Muscle of back (tissue), 11 donors: ENCODE results near the gene CCDC6. TPM values are rescaled to one million over a fixed set of nuclear protein-coding genes. Genes with fewer than 3 reads are reported as not detected.

Source experiments
- DNase-seq, 3 donors: peaks; one replicate each; pipeline versions ENCODE4 v3.0.0 to v3.0.0-alpha.2; 2013
- polyA plus RNA-seq, 10 donors: library from polyadenylated mRNA; unstranded; fragments of 120-200 nt; gene quantifications; one replicate each; pipeline ENCODE4 v1.2.1, GENCODE V29; 2013; ENCODE audit not compliant: insufficient read length in 10 of 10

CCDC6 gene
- polyA plus RNA-seq, 10 donors, result 17.6 to 23.9 (median 21.2) TPM

DNA sequence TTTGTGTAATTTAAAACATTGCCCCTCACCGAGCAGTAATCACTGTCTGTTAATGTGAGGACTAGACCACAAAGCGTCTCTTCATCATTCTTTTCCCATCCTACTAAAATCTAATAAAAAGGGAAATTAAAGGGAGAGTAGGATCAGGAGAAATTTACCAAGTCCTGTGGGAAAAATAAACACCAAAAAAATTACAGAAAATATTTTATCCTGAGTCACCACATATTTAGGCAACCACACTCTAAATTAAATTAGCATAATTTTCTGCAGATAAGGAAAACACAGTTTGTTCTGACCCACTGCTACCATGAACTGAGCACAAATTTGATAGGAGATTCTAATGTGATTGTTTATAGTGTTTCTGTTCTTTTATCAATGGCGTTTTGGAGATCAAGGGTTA, 49.3 kb downstream of the CCDC6 start:
- no peak for DNase-seq

DNA sequence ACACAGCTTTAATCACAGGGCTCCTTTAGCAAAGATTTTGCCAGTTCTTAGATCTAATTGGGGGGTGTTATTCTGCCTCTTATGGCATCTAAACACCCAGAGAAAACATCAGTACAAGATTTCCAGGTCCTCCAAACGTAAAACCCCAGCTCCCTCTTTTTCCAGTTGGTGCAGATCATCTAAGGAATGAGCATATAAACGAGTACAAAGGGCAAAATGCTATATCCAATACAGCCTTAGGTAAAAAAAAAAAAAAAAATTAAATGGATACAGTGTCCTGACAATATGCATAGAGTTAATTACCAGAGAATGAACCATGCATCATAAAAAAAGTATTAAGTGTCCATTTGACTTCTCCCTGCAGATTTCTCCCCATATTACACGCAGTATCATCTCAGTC, 50.3 kb downstream of the CCDC6 start:
- no peak for DNase-seq

DNA sequence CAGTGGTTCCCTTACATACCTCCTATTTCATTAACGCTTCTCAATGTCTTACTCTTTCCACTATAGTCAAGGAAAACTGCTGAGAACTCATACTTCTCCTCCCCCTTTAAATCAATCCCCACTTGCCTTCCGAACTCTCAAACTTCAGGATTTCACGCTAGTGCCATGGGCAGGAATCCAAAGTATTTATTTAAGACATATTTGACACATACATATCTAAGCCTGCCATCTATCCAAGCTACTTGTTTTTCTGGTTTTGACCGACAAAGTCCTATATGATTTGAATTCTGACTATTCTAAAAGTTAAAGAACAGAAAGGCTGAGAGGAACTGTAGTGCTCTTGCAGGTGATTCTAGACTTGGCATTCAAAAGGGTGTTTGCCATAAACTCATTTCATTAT, 51.8 kb downstream of the CCDC6 start:
- DNase-seq, result no peak

DNA sequence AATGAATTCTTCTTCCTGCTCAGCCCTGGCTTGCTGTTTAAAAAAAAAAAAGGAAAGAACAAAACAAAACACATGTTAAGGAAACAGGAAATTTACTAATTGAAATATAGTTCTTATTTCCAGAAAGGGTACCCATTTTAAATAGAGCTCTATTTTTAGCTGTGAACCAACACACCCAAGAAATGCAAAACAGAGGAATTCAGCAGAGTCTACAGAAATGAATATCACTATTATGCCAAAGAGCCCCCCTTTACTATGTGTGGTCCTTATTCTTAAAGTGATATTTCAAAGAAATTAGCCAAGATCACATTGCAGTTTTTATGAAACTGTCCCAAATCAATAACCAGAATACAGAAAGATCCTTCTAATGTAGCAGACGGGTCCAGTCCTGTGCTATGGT, 53.7 kb downstream of the CCDC6 start:
- no peak for DNase-seq

DNA sequence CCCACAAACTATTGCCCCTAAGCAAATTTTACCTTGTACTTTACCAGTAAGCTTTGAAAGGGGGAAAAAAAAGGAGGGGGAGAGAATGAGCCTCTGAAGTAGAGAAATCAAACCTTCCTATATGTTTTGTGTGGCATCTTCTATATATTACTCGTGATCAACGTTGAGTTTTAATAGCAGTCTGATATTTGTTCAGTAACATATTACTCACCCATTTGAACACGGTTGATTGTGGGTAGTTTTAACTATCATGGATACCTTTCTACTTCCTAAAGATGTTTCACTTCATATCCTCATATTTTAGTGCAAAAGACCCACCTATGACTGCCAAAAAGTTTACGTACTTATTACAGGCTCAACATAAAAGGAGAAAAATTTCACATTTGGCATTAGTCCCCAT, 54.5 kb downstream of the CCDC6 start:
- no peak for DNase-seq

DNA sequence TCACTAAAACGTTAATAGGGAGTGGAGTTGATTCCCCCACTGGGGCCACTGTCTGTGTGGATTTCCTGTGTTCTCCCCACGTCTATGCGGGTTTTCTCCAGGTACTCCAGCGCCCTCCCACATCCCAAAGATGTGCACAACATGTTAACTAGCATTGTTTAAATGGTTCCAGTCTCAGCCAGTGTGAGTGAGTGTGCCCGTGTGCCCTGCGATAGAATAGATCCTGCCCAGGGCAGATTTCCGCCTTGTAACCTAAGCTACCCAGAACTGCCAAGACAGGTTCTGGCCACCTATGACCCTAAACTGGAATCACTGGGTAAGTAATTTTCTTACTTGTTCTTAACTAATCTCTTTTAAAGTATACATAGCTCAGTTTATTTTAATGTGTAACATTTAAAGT, 58.5 kb downstream of the CCDC6 start:
- DNase-seq, result no peak

DNA sequence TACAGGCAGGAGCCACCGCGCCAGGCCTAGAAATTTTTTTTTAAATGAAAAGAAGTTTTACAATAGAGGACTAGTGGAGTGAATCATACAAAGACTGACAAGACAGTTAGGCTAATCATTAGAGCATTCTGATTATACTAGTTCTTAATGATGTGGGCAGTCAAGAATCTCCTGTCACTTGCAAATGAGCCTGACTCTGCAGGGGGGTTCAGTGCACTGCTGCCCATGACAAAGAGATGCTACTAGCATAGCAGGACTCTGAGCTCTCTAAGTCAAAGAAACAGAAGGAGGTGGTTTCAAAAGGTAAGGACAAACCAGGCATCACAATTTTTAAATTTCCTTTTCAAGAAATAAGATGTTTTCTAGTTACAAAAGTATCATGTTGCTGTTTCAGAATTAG, 59.0 kb downstream of the CCDC6 start:
- no peak for DNase-seq

DNA sequence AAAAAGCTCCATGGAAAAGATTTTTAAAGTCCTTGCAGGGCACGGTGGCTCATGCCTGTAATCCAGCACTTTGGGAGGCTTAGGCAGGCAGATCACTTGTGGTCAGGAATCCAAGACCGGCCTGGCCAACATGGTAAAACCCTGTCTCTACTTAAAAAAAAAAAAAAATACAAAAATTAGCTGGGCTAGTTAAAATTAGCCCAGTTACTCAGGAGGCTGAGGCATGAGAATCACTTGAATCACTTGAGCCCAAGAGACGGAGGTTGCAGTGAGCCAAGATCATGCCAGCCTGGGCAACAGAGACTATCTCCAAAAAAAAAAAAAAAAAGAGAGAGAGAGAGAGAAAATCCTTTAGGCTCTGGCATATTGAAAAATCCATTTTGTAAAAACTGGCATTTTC, 61.9 kb downstream of the CCDC6 start:
- no peak for DNase-seq

DNA sequence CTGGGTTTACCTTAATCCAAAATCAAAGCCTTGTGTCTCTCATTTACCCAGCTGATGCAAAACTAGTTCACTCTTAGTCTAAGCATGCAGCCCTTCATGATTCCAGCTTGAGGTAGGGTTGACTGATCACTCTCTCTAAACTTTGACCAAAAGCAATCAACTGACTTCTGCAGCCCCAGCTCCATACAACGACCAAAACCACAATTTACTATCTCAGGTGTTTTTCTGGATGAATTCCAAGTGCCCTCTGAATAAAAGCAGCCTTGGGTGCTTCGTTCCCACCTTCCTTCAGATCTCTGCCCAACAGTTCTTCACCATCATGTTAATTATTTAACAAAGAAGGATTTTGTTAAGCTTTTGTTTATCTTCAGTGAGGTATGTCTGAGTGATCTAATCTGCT, 62.6 kb downstream of the CCDC6 start:
- no peak for DNase-seq

DNA sequence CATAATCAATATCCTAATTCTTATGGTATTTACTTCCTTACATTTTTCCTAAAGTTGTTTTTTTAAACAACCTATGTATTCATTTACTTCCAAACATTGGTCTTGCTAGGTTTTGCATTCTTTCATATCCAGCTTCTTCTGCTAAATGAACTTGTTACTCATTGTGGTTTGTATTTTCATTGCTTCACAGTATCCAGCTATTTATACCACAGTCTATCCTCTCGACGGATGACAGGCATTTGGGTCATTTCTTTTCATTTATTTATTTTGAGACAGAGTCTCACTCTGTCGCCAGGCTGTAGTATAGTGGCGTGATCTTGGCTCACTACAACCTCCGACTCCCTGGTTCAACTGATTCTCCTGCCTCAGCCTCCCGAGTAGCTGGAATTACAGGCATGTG, 66.8 kb downstream of the CCDC6 start:
- DNase-seq, result peak in 1 of 3 donors; percentile 25

DNA sequence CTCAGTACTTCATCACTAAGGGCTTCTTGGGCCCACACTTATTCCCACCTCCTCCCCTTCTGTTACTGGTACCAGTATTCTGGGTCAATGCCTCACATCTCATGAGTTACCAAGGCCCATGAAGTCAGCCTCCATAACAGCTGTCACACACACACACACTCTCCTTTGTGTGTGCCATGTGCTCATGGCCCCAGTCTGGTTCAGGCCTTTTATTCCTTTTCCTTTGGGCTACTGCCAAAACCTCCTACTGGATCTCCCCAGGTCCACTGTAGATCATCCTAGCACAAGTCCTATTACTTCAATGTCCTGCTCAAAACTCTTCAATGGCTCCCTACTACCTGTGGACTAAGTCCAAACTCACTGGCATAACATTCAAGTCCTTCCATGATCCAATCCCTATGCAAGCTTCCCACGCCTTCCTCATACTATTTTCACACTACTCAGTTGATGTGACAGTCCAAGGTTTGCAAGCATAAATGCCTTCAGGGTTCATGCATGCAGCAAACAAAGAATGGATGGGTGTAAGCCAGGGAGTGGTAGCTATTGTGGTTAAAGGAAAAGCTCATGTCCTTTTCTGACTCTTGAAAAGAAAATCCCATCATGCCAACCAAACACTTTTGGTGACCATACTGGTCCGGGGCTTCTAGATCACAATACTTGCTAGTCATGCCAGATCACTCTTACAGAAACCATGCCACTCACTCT, 68.1 kb downstream of the CCDC6 start:
- no peak for DNase-seq

DNA sequence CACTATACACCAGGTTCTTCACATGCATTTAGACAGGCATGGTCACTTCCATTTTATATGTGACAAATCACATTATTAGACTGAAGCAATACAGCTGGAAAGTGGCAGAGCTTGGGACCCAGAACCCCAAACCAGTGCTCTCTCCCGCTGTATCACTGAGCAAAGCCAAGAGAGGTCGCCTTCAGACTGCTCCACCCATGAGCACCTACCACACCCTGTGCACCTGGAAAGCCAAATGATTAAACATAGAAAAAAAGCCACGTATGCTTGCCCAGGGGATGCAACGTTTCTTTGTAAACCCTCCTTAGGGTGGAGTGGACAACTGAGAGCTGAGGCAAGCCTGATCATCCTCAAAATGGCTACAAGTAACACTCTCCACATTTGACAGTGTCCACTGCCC, 72.5 kb downstream of the CCDC6 start:
- DNase-seq, result no peak

DNA sequence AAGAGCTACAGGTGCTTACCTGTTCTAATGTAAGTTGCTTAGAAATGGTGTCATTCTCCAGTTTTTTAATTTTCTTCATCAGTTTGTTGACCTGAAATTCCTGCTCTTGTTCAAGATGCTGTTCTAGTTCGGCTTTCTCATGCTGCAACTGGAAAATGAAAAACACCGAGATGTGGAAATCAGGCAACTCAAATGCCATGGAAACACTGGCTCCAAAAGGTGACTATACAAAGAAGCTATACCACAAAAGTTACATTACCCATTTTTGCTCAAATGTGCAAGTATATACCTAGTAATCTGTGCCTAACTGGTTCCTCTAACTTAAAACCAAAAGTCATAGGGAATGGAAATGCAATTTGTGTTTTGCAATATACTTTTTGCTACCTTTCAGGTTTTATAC, 73.8 kb downstream of the CCDC6 start:
- no peak for DNase-seq

DNA sequence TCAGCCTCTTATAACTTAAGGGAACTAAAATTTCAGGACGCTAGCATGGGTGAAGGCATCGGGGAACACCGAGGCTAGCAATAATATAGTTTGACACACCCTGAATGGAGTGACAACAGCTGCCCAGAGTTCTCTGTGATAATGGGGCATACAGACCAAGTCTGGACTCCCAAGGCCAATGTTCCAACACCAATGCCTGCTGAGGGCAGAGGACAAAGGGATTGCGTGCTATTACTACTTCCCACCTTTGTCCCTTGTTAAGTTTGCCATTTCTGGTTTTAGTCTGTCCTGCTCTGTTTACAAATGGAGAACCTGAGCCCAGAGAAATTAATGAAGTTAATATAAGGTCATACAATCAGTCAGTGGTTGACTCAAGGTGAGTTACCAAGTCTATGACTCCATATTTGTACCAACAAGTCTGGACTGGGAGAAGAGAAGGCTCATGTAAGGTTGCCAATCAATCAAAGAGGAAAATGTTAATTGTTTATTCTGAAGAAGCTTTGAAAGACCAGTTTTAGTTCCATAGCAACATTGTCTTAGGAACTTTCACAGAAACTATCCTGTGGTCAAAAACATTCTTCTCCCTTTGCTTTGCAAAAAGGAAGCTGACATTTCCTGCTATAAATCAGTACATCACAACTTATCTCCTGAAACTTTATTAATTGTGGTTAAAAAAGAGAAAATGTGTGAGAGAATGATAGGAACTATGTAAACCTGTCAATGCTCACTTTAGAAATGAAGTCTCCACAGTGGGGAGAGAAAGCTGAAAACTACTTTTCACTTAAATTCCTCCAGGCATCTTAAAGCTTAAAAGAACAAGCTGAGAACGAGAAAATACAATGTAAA, 74.5 kb downstream of the CCDC6 start:
- DNase-seq, result no peak

DNA sequence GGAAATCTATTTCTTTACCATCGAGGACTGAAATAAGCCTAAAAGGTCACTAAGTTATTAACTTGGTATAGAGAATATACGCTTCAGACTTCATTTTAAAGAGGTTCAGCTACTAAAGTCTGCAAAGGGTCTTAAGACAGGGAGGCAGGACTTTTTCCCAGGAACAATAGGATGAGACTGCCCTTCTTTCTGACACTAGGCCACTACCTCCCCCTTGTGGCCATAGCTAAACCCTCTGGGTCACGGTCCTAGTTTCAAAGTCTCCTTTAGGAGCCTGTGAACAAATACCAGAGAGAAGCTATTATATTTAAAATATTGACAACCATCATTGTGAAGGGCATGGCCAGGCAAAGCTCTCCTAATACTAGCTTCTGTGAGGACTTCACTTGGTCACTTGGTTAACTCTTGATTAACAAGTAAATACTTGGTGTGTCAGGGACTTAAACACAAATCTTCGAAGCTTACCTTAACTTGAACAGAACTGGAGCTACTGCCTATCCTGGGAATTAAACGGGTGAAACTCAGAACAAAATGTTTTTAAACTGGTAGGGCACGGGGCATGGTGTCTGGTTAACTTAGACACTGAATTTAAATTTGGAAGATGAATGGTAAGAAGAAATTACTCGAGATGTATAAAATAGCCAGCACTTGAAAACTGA, 75.6 kb downstream of the CCDC6 start:
- DNase-seq, result peak in 2 of 3 donors; percentile 43 to 64

DNA sequence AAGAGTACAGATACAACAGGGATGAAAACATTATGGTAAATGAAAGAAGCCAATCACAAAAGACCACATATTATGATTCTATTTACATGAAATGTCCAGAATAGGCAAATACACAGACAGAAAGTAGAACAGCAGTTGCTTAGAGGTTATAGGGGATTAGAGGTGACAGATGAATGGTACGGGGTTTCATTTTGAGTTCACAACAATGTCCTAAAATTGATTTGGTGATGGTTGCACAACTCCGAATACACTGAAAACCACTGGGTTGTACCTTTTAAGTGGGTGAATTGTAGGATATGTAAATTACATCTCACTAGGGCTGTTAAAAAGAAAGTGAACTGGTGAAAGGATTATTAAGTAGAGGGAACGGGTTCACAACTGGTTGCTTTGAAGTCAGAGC, 76.8 kb downstream of the CCDC6 start:
- no peak for DNase-seq

DNA sequence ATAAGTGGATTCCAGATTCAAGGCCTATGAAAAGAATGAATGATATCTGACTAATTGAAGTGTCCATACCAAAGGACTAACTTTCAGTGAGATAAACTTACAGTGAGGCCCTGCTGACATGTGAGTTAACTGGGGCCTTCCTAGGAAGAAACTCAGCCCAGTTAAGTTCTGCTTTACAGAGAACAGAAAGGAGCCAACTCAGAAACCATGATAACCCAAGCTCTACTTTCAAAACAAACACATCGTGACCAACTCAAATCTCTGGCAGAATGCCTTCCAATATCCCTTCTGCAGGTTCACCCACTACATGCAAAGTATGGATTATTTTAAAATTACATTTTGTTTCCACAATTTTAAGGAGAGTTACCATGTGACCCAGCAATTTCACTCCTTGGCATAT, 77.3 kb downstream of the CCDC6 start:
- DNase-seq, result peak in 2 of 3 donors; percentile 16 to 34

DNA sequence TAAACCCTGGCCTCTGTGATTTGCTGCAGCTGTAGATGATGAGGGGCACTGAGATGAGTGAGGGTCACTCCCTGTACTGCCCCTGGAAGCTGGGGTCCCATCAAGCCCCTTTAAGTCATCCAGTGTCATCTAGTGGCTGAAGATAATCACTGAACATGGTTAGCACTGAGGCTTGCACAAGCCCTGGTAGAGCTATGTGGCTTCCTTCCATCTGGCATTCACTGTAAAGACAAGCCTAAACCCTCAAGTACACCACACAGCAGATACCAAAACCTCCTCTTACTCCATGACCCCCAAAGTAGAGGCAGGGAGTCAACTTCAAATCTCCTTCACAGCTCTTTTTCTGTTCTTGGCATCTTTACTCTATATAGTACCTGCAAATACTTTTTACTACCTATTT, 80.4 kb downstream of the CCDC6 start:
- DNase-seq, result no peak

DNA sequence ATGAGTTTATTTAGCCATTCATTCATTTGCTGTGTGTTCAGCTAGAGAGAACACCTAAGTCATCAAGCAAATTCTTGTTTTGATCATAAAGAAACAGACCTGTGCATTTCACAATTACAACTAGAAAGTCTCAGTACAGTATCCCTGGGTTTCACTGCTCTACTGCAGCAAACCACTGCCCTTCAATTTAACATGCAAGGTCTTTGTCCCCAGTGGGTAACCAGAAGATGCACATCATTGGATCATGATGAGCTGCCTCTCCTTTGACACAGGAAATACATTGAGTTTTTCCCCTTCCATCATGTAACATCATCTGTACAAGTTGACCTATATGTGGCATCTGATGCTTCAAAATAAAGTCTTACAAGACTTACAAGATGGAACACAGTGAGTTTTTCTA, 82.6 kb downstream of the CCDC6 start:
- no peak for DNase-seq

DNA sequence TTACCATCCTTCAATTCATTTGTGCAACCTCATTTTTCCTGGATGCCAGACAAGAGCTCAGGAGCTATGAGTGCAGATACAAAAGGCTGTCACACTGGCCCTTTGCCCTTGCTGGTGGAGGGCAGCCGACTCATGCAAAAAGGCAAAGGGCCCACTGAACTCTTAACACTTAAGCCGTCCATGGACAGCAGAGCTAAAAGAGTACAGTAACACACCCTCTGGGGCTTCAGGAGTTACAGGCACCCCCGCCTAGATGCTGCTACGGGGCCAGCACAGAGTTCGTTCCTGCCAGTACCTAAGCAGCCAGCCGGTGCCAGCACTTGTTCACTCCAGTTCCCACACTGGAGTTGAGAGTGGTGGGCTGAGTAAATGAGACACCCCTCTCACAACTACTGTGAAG, 83.2 kb downstream of the CCDC6 start:
- DNase-seq, result no peak

DNA sequence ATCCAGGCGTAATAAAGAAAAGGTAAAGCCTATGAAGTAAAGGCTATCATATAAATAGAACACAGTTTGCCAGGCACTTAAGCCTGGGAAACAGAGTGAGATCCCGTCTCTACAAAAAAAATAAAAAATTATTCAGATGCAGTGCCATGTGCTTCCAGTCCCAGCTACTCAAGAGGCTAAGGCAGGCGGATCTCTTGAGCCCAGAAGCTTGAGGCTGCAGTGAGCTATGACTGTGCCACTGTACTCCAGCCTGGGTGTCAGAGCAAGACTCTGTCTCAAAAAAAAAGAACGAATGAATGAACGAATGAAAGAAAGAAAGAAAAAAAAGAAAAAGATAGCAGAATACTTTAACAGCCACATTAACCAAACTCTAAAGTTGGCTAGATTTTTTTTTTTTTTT, 85.9 kb downstream of the CCDC6 start:
- DNase-seq, result no peak

DNA sequence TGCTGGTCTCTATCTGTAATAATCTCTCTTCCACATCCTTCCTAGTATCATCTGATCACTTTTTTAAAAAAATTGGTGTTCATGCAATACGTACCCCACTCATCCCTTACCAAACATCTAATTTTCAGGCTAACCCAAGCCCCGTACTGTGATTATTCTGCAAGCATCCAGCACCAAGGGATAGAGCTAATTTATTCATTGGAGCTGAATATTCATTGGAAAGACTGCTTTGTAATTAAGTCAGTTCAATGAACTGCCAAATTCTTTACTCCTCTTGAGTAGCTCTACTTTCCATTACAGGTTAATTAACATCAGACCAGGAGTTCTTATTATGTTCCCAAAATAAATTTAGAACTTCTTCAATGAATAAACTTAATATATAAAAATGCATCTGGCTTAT, 86.7 kb downstream of the CCDC6 start:
- no peak for DNase-seq

DNA sequence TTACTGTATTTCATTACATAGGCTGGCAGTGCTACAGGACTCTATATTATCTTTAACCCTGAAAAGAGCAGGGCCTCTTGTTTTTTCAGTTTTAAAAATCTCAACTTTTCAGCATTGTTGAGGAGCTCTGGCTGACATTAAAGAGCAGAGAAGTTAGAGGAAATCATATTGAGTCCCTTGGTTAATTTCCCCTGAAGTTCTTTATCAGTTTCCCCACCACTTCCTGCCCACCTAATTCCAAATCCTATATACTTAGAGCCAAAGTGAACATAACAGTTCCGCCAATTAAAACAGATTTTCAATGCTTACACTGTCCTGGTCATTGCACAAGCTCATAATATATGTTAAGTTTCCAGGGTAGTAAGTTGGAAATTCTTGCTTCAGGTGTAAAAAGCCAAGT, 87.1 kb downstream of the CCDC6 start:
- DNase-seq, result no peak
